SK-N-SH (cell line): ENCODE results near the gene RAPGEF1. TPM values are rescaled to one million over a fixed set of nuclear protein-coding genes. Genes with fewer than 3 reads are reported as not detected.

Experiments
- CTCF ChIA-PET: fragments of 300-600, 350-600 bp; formaldehyde crosslinking; extraction: SDS; loops from one replicate; lab custom pipeline; 2021; lab: Yijun Ruan, JAX
- POLR2A ChIA-PET: fragments of 350-600 bp; sonication (Branson Sonifier 250); formaldehyde crosslinking; extraction: SDS; loops from one replicate; lab custom pipeline; 2020; ENCODE audit warnings: antibody characterized with exemption, inconsistent platforms; lab: Yijun Ruan, JAX
- DNase-seq: peaks from one replicate; pipeline ENCODE4 v3.0.0; 2012
- H2AFZ ChIP-seq: fragments of 200-600 bp; sonication (generic); 2 replicates; pipeline ENCODE4 v1.8.1; 2016; ENCODE audit warnings: antibody characterized with exemption, mild to moderate bottlenecking, low read depth
- H3F3A ChIP-seq: fragments of 200-600 bp; sonication (generic); replicated peaks from 2 replicates; pipeline ENCODE3; 2016; ENCODE audit warnings: antibody characterized with exemption, mild to moderate bottlenecking; ENCODE audit not compliant: insufficient read depth
- H3K27ac ChIP-seq, 2 experiments: fragments of 200-500 bp in 1 of 2; fragments of 200-600 bp in 1 of 2; sonication (Bioruptor generic) in 1 of 2; sonication (generic), shearing (Covaris generic) in 1 of 2; 2 replicates each; pipeline versions ENCODE4 v1.5.1 to v1.6.1; 2014 to 2016; ENCODE audit warnings: low read depth in 2 of 2, inconsistent platforms in 1 of 2, low read length in 1 of 2, mild to moderate bottlenecking in 1 of 2, mixed read lengths in 1 of 2
- H3K27me3 ChIP-seq: fragments of 200-600 bp; sonication (generic), shearing (Covaris generic); 2 replicates; pipeline ENCODE4 v1.6.1; 2016; ENCODE audit warnings: mixed run types; ENCODE audit not compliant: insufficient read depth
- H3K36me3 ChIP-seq, 2 experiments: fragments of 200-500 bp in 1 of 2; fragments of 200-600 bp in 1 of 2; sonication (Bioruptor generic) in 1 of 2; sonication (generic) in 1 of 2; replicated peaks in 1 of 2; 2 replicates each; pipeline versions ENCODE3 to v1.5.1; 2014 to 2016; ENCODE audit warnings: low read length in 1 of 2, mild to moderate bottlenecking in 1 of 2; ENCODE audit not compliant: insufficient read depth in 2 of 2, control insufficient read depth in 1 of 2
- H3K4me1 ChIP-seq, 2 experiments: fragments of 200-500 bp in 1 of 2; fragments of 200-600 bp in 1 of 2; sonication (Bioruptor generic) in 1 of 2; sonication (generic), shearing (Covaris generic) in 1 of 2; 2 replicates each; pipeline versions ENCODE4 v1.5.1 to v1.6.1; 2014 to 2016; ENCODE audit warnings: low read depth in 1 of 2, low read length in 1 of 2, mixed run types in 1 of 2; ENCODE audit not compliant: insufficient read depth in 2 of 2, control insufficient read depth in 1 of 2
- H3K4me2 ChIP-seq: fragments of 200-600 bp; sonication (generic), shearing (Covaris generic); 2 replicates; pipeline ENCODE4 v1.6.1; 2017; ENCODE audit warnings: mixed run types
- H3K4me3 ChIP-seq, 2 experiments: fragments of 200-500 bp in 1 of 2; fragments of 200-600 bp in 1 of 2; sonication (Bioruptor generic) in 1 of 2; sonication (generic), shearing (Covaris generic) in 1 of 2; 2 replicates each; pipeline versions ENCODE4 v1.5.1 to v1.8.1; 2014 to 2016; ENCODE audit warnings: low read depth in 2 of 2, inconsistent platforms in 1 of 2, low read length in 1 of 2, mild to moderate bottlenecking in 1 of 2, mixed read lengths in 1 of 2, moderate library complexity in 1 of 2
- H3K79me2 ChIP-seq: fragments of 200-600 bp; sonication (generic); 2 replicates; pipeline ENCODE4 v1.8.1; 2017; ENCODE audit warnings: mild to moderate bottlenecking; ENCODE audit not compliant: insufficient read depth
- H3K9ac ChIP-seq: fragments of 200-600 bp; sonication (generic); 2 replicates; pipeline ENCODE4 v1.6.1; 2017; ENCODE audit warnings: mixed run types
- H3K9me2 ChIP-seq: fragments of 200-600 bp; sonication (generic); 2 replicates; pipeline ENCODE4 v1.6.1; 2017; ENCODE audit warnings: mixed run types
- H3K9me3 ChIP-seq: fragments of 200-600 bp; sonication (generic); 2 replicates; pipeline ENCODE4 v1.6.1; 2017; ENCODE audit warnings: mixed run types, mild to moderate bottlenecking, moderate library complexity
- H4K20me1 ChIP-seq: fragments of 200-600 bp; sonication (generic); 2 replicates; pipeline ENCODE4 v1.6.1; 2017; ENCODE audit warnings: mild to moderate bottlenecking, mixed run types; ENCODE audit not compliant: insufficient read depth
- EZH2phosphoT487 ChIP-seq: fragments of 200-600 bp; sonication (generic); IDR thresholded peaks from 2 replicates; pipeline ENCODE4 v1.6.1; 2017; ENCODE audit warnings: low read depth, mixed run types, mild to moderate bottlenecking, antibody characterized with exemption, moderate library complexity, borderline replicate concordance
- FOSL2 ChIP-seq: IDR thresholded peaks from 2 replicates; pipeline ENCODE4 v1.4.0; 2012; ENCODE audit warnings: low read depth, mild to moderate bottlenecking, moderate library complexity, borderline replicate concordance
- FOXM1 ChIP-seq: IDR thresholded peaks from 2 replicates; pipeline ENCODE4 v1.4.0; 2012; ENCODE audit warnings: low read depth, mild to moderate bottlenecking
- GABPA ChIP-seq: IDR thresholded peaks from 2 replicates; pipeline ENCODE4 v1.4.0; 2012; ENCODE audit warnings: low read depth, mild to moderate bottlenecking
- JUND ChIP-seq: IDR thresholded peaks from 2 replicates; pipeline ENCODE4 v1.4.0; 2012
- MXI1 ChIP-seq: IDR thresholded peaks from 2 replicates; pipeline ENCODE4 v1.6.1; 2012; ENCODE audit warnings: mild to moderate bottlenecking, low read depth, low read length, improper control_type of control experiment
- NRF1 ChIP-seq: IDR thresholded peaks from 2 replicates; pipeline ENCODE4 v1.6.1; 2012; ENCODE audit warnings: low read depth, mild to moderate bottlenecking, low read length
- PBX3 ChIP-seq: IDR thresholded peaks from 2 replicates; pipeline ENCODE4; 2012
- USF2 ChIP-seq: fragments of 150-350 bp; IDR thresholded peaks from 2 replicates; pipeline ENCODE4 v1.6.1; 2017; ENCODE audit warnings: antibody characterized with exemption, low read length, low read depth, borderline replicate concordance
- WGBS: methylation state at CpG from one replicate; pipeline ENCODE4 v1.1.6; 2017; ENCODE audit warnings: low lambda C conversion rate; 5-methylcytosine and 5-hydroxymethylcytosine counted together
- polyA plus RNA-seq, 3 experiments: library from polyadenylated mRNA; depleted of rRNA; stranded (reverse); fragments of >200 nt; gene quantifications; 2 replicates each; pipeline ENCODE4 v1.2.3, GENCODE V29; 2012
- TF ChIP-seq, protein P1 (sequence below): IDR thresholded peaks from 2 replicates; pipeline ENCODE4 v1.4.0; 2012; ENCODE audit warnings: low read depth
- TF ChIP-seq, protein P2 (sequence below): IDR thresholded peaks from 2 replicates; pipeline ENCODE4 v1.4.0; 2012; ENCODE audit warnings: low read depth, borderline replicate concordance
- TF ChIP-seq, protein P3 (sequence below): IDR thresholded peaks from 2 replicates; pipeline ENCODE4 v1.4.0; 2012; ENCODE audit warnings: low read depth, borderline replicate concordance

The RAPGEF1 gene
- polyA plus RNA-seq, 1 of the 3 experiments (the other 2 are of a cell fraction): 26.2 TPM

- H3K4me2 ChIP-seq: no peak overlapping the region
- TF ChIP-seq, protein P1, sequence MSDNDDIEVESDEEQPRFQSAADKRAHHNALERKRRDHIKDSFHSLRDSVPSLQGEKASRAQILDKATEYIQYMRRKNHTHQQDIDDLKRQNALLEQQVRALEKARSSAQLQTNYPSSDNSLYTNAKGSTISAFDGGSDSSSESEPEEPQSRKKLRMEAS: no peak
- TF ChIP-seq, protein P2, sequence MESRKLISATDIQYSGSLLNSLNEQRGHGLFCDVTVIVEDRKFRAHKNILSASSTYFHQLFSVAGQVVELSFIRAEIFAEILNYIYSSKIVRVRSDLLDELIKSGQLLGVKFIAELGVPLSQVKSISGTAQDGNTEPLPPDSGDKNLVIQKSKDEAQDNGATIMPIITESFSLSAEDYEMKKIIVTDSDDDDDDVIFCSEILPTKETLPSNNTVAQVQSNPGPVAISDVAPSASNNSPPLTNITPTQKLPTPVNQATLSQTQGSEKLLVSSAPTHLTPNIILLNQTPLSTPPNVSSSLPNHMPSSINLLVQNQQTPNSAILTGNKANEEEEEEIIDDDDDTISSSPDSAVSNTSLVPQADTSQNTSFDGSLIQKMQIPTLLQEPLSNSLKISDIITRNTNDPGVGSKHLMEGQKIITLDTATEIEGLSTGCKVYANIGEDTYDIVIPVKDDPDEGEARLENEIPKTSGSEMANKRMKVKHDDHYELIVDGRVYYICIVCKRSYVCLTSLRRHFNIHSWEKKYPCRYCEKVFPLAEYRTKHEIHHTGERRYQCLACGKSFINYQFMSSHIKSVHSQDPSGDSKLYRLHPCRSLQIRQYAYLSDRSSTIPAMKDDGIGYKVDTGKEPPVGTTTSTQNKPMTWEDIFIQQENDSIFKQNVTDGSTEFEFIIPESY: no peak
- TF ChIP-seq PBX3 (no peak), JUND (no peak), USF2 (no peak)
- no peak overlapping the region for H3K27ac ChIP-seq
- POLR2A ChIA-PET: no interaction called here
- no peak overlapping the region for H3K4me3 ChIP-seq
- H3K36me3 ChIP-seq: peaks cover 0 to 29% of the 10 kb centered on the region in 2 experiments
- H2AFZ ChIP-seq: no peak overlapping the region
- no peaks in the 10 kb centered on the region for H3K27me3 ChIP-seq
- no peaks in the 10 kb centered on the region for H4K20me1 ChIP-seq
- no peaks in the 10 kb centered on the region for H3K79me2 ChIP-seq
- no peak overlapping the region for H3K9ac ChIP-seq
- H3K9me2 ChIP-seq: no peaks in the 10 kb centered on the region
- no peaks in the 10 kb centered on the region for H3K9me3 ChIP-seq
- DNase-seq: no peak
- WGBS: 89% methylated on average over 12 of the region's 13 CpGs
- CTCF ChIA-PET: interaction anchor here (1.4 to 5.8 kb wide), 5 partner anchors 10 to 154 kb away, joined by 3 to 55 read pairs (median 19); partner anchors contain the start of gene RAPGEF1
- no peaks in the 10 kb centered on the region for H3F3A ChIP-seq
- H3K4me1 ChIP-seq: no peaks in the 10 kb centered on the region
Measured at GRCh38 chr9:131590449-131590848, 149.4 kb downstream of the RAPGEF1 start.

- DNase-seq: no peak
- Histone ChIP-seq H3K9ac (no peak overlapping the region), H3K27me3 (no peaks in the 10 kb centered on the region), H3K4me1 (no peaks in the 10 kb centered on the region), H3K4me3 (no peak overlapping the region), H2AFZ (no peak overlapping the region), H3K9me2 (no peaks in the 10 kb centered on the region), H3K4me2 (no peak overlapping the region), H3K36me3 (peaks cover 0 to 24% of the 10 kb centered on the region in 2 experiments), H4K20me1 (no peaks in the 10 kb centered on the region), H3K79me2 (no peaks in the 10 kb centered on the region), H3K9me3 (no peaks in the 10 kb centered on the region), H3F3A (no peaks in the 10 kb centered on the region), H3K27ac (no peak overlapping the region)
- 95% methylated on average over 2 of the region's 14 CpGs for WGBS
- ChIA-PET CTCF (interaction anchor here (4.2 to 5.8 kb wide), 3 partner anchors 11 to 155 kb away, joined by 19 to 55 read pairs (median 54); partner anchors contain the start of gene RAPGEF1), POLR2A (no interaction called here)
- TF ChIP-seq EZH2phosphoT487 (no peak), NRF1 (no peak), FOXM1 (no peak), GABPA (no peak), PBX3 (no peak), MXI1 (no peak), FOSL2 (no peak)
- TF ChIP-seq, protein P1: no peak
- TF ChIP-seq, protein P3, sequence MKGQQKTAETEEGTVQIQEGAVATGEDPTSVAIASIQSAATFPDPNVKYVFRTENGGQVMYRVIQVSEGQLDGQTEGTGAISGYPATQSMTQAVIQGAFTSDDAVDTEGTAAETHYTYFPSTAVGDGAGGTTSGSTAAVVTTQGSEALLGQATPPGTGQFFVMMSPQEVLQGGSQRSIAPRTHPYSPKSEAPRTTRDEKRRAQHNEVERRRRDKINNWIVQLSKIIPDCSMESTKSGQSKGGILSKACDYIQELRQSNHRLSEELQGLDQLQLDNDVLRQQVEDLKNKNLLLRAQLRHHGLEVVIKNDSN: no peak
Measured at GRCh38 chr9:131589993-131590392, 149.9 kb downstream of the RAPGEF1 start.
